HG02943 (cell line): ENCODE measurements around the gene DCC.

Experiments used
- ATAC-seq: cut with Tn5 transposase; IDR thresholded peaks from one replicate; pipeline ENCODE4 v1.9.1; 2021; ENCODE audit warnings: mild to moderate bottlenecking, low read depth, moderate library complexity; ENCODE audit not compliant: unreplicated experiment

The DCC gene

GRCh38 chr18:52484977-52485376 lies 145.0 kb downstream of the DCC start:
- ATAC-seq = no peak

GRCh38 chr18:52486052-52486451 lies 146.1 kb downstream of the DCC start:
- no peak for ATAC-seq

- no peak for ATAC-seq
Measured at GRCh38 chr18:52489396-52490306, 149.7 kb downstream of the DCC start.

DNA sequence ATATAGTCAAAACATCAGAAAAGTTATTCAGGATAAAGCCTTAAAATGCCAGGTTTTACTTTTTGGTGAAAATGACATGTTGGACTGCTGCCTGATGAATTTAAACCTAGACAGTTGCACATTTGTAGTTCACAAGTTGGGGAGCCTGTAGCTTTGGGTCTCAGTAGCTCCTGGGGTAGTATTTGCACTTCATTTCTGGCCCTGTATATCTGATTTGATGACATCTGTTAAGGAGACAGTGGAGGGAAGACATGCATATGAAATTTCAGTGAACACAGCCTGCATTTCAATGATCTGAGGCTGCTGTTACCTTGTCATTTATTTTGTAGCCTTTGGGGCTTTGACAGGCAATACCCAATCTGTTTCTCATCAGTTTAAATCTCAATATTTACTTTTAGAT lies 156.4 kb downstream of the DCC start:
- no peak for ATAC-seq

DNA sequence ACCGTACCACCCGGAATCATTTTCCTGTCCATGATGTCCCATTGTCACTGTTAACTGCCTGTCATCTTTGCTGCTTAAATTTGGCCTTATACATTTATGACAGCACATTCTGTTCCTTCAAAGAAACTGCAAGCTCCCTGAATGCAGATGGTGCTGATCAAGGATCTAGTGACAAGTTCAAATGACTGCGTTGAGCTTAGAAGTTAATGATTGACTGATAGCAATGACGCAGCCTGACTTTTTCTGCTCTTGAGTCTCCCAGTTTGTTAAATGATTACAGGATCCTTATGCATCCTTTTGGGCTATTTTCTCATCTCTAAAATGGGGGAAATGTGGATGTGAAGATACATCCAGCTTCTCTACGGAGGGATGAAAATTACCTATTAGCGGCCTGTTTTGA lies 159.0 kb downstream of the DCC start:
- no peak for ATAC-seq

GRCh38 chr18:52499644-52500043 lies 159.6 kb downstream of the DCC start:
- ATAC-seq = no peak

DNA sequence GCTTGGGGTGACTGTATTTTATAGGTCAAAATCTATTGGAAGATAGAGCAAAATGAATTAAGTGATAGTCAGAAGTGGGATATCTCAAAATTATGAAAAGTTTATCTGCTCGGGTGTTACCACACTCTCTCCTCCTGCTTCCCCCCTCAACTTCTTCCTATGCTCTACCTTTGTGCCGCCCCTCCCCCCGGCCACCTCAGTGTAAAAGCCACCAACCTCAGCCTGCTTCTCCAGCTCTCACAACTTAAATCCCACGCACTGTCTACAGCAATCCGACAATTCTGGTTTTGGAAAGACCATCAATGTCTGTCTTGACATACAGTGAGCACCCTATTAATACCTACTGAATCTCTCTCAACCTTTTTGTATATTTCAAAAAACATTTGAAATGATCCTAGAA lies 164.6 kb downstream of the DCC start:
- ATAC-seq = no peak

DNA sequence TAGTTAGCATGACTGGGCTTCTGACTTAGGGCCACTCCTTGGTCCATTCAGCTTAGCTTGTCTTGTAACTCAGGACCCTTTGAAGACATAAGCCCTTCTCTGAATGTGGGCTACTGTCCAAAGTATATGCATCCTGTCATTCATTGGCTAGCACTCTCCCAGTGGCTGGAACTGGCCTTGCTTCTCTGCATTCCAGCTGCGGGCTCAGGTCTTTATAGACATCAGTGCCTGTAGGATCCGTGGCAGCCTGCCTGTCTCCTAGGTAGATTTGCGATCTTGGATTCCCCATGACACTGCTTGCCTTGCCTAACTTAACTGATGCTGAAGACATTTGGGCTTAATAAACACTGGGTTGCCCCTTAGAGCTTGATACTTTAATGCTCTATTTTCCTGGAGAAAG lies 170.1 kb downstream of the DCC start:
- ATAC-seq = no peak

GRCh38 chr18:52518086-52518485 lies 178.1 kb downstream of the DCC start:
- ATAC-seq = no peak

DNA sequence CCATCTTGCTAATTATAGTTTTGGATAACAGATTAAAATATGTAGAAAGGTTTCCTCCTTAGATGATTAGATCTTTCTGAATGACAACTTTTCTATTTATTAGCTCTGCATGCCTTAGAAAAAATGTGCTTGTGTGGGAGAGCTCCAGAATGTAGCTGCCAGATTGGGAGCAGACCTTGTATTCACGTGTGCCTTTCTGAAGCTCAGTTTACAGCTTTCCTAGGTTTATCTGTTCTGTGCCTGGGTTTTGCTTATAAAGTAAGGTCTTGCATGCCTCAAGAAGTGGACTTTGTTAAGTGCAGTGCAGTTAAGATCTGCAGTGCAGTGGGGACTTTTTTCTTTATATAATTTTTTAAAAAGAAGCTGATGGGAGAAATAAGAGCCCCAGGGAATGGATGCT lies 179.0 kb downstream of the DCC start:
- ATAC-seq = no peak

DNA sequence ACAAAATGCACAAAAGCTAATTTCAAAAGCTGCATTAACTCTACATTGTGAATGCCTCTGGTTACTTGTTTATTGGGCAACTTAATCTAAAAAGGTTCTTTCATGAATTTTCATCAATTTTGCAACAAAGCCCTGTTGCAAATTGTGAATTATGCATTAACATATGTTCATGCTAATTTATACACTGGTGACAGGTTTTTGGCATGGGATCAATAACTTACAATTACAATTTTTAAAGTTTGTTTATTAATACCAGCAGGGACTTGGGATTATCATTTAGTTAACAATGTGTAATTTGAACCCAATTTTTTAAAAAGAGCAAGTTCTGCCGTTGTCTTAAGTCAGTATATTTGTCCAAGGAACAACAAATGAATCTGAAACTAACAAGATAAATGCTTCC lies 183.6 kb downstream of the DCC start:
- no peak for ATAC-seq

GRCh38 chr18:52531836-52532235 lies 191.8 kb downstream of the DCC start:
- ATAC-seq = no peak

- ATAC-seq = no peak
Measured at GRCh38 chr18:52536039-52536438, 196.0 kb downstream of the DCC start.

DNA sequence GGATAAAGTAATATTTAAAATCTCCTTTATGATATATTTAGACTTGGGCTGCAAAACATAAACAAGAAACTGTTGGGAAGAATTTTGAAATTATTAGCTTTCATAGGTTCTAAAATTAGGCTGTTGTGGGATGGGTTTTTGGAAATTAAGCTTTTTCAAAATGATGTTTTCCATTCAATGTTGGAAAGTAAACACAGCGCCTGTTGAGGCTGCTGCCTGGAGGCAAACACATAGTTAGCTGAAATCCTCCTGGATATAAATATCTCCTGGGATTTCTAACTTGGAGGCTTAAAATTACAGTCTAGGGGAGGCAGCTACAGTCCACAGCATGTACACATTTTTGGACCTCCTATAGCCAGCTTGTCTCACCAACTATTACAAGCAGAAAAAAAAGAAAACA lies 197.3 kb downstream of the DCC start:
- ATAC-seq = no peak

DNA sequence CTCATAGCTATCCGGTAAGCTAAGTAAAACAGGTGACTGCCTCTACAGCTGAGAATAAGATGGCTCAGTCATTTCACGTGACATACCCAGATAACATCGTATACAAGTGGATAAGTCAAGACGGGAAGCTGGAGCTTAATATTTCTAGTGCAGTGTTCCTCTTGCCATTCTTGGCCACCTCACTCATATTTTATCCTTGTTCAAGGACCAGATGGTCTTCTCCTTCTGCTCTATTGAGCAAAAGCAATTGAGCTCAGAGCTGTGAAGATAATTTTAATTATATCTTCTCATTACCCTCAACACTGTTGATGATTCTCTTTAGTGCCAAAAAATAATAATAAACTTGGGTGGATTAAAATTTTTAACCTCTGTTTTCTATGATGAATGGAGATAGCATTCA lies 201.1 kb downstream of the DCC start:
- ATAC-seq = no peak

DNA sequence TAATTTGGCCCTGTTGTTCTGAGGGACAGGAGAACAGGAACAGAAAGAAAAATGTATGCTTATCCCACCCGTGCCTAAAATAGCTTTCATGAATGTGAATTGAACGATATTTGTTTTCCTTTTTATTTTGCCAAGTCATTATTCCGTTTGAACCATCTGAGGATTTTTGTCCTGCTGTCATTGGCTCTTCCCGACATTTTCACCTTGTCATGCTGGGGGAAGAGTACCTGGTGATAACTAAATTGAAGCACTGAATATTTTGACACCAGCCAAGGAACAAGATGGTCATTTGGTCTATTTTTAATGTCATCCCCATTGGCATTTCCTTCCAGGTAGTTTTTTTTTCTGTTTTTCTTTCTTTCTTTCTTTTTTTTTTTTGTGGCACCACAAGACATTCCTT lies 204.1 kb downstream of the DCC start:
- no peak for ATAC-seq

- ATAC-seq = no peak
Measured at GRCh38 chr18:52546686-52547346, 206.8 kb downstream of the DCC start.

DNA sequence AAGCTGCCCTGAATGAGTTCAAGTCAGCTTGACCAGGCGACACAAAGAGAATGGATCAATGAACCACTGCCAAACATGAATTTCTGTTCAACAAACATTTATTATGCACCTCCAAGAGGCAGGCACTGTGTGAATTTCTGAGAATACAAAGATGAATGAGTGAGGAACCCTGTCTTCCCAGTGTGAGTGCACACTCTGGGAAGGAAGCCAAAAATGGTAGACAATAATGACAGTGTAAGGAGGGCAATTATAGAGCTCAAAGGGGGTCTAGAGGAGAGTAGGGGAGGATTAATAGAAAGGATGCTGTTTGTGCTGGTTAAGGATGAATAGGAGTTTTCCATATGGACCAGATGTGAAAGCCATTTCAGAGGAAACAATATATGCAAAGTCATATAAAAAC lies 213.4 kb downstream of the DCC start:
- no peak for ATAC-seq

DNA sequence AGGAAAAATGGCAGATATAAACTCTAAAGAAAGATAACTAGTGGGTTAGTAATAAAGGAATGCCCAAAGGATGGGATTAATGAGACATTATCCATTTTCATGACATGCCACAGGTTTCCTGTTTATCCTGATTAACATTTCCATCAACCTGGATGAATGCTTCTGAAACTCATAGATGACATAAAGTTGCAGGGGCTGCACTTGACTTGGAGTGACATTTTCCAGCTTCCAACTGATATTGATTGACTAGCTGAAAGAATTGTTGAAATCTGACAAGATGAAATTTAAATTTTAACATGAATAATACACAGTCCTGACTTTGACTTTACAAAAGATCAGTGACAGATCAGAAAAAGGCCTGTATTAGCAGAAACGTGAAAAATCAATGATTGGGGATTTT lies 214.2 kb downstream of the DCC start:
- no peak for ATAC-seq

- no peak for ATAC-seq
Measured at GRCh38 chr18:52567360-52567759, 227.4 kb downstream of the DCC start.

- no peak for ATAC-seq
Measured at GRCh38 chr18:52569492-52569891, 229.5 kb downstream of the DCC start.

DNA sequence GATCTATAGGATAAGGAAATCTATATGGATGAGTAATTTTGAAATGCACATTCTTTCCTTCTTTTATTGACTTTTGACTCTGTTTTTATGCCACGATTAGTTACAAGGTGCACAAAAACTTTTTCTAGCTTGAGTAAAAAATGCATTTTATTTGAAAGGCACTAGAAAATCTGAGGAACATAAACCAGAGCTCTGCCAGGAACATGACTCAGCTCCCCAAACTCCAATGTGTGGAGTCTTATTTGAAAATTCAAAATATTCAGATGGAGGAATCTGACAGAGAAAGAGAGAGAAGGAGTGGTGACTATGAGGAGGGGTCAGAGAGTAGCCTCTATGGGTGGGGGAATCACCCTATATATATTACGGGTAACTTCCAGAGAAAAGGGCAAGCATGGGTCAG lies 231.0 kb downstream of the DCC start:
- ATAC-seq = no peak
